GM18507 (cell line): ENCODE data around the gene GRPEL1.
A peak's percentile ranks its signal among the peaks of the same experiment; 100 is the strongest.
"Not testable (repeated sequence)": the region's sequence is repeated elsewhere in the genome, so short reads cannot be mapped to it uniquely, and the experiment has no call there.

ENCODE experiments used
- DNase-seq: peaks from one replicate; pipeline ENCODE4 v3.0.0; 2011; ENCODE audit warnings: low read depth; ENCODE audit not compliant: insufficient read length; ENCODE audit errors: extremely low spot score
- FAIRE-seq: peaks from 2 replicates; lab custom pipeline; 2011; peaks lifted over from hg19 to GRCh38; lab: Jason Lieb, UNC

Gene GRPEL1

GRCh38 chr4:7095611-7096155 lies 27.8 kb upstream of the GRPEL1 start:
- no peak for DNase-seq
- FAIRE-seq, result no peak

- DNase-seq (no peak), FAIRE-seq (no peak)
Measured at GRCh38 chr4:7094916-7095315, 27.1 kb upstream of the GRPEL1 start.

- DNase-seq, result no peak
- no peak for FAIRE-seq
Measured at GRCh38 chr4:7092026-7092425, 24.2 kb upstream of the GRPEL1 start.

GRCh38 chr4:7089213-7089986 lies 21.5 kb upstream of the GRPEL1 start:
- no peak for DNase-seq
- no peak for FAIRE-seq

- no peak for FAIRE-seq
Measured at GRCh38 chr4:7087036-7087435, 19.2 kb upstream of the GRPEL1 start.

GRCh38 chr4:7086384-7086783 lies 18.5 kb upstream of the GRPEL1 start:
- no peak for FAIRE-seq
- no peak for DNase-seq

More at GRCh38 chr4:7087036-7087435, 19.2 kb upstream of the GRPEL1 start:
- no peak for DNase-seq

- not testable (repeated sequence) for DNase-seq, FAIRE-seq
Measured at GRCh38 chr4:7084564-7084961, 16.7 kb upstream of the GRPEL1 start.

- FAIRE-seq (no peak), DNase-seq (no peak)
Measured at GRCh38 chr4:7083597-7084563, 16.0 kb upstream of the GRPEL1 start.

- not testable (repeated sequence) for FAIRE-seq, DNase-seq
Measured at GRCh38 chr4:7079909-7080308, 12.0 kb upstream of the GRPEL1 start.

- not testable (repeated sequence) for DNase-seq, FAIRE-seq
Measured at GRCh38 chr4:7079483-7079882, 11.6 kb upstream of the GRPEL1 start.

- FAIRE-seq, result no peak
Measured at GRCh38 chr4:7078025-7078424, 10.2 kb upstream of the GRPEL1 start.

GRCh38 chr4:7077371-7077770 lies 9.5 kb upstream of the GRPEL1 start:
- FAIRE-seq, result no peak
- DNase-seq, result no peak

More at GRCh38 chr4:7078025-7078424, 10.2 kb upstream of the GRPEL1 start:
- no peak for DNase-seq

GRCh38 chr4:7076696-7077082 lies 8.8 kb upstream of the GRPEL1 start:
- DNase-seq (no peak), FAIRE-seq (no peak)

- DNase-seq (no peak), FAIRE-seq (no peak)
Measured at GRCh38 chr4:7075962-7076695, 8.3 kb upstream of the GRPEL1 start.

GRCh38 chr4:7074426-7074825 lies 6.6 kb upstream of the GRPEL1 start:
- DNase-seq (no peak), FAIRE-seq (no peak)

- FAIRE-seq, result peak; percentile 15
- DNase-seq, result no peak
Measured at GRCh38 chr4:7073526-7074390, 5.9 kb upstream of the GRPEL1 start.

- DNase-seq (no peak), FAIRE-seq (no peak)
Measured at GRCh38 chr4:7073059-7073458, 5.2 kb upstream of the GRPEL1 start.

- FAIRE-seq, result peak; percentile 94
- peak; percentile 56 for DNase-seq
Measured at GRCh38 chr4:7070729-7071511, 3.1 kb upstream of the GRPEL1 start.
